GM18511 (cell line): Measurements from ENCODE around the gene CTU2.

Source experiments
- ATAC-seq: cut with Tn5 transposase; IDR thresholded peaks from one replicate; pipeline ENCODE4 v1.9.1; 2021; ENCODE audit warnings: mild to moderate bottlenecking, moderate library complexity; ENCODE audit not compliant: unreplicated experiment

Gene CTU2

GRCh38 chr16:88759245-88759975, 53.1 kb downstream of the CTU2 start:
- ATAC-seq = no peak

GRCh38 chr16:88759976-88760350, 53.7 kb downstream of the CTU2 start:
- ATAC-seq = no peak

- no peak for ATAC-seq
Measured at GRCh38 chr16:88760424-88761142, 54.3 kb downstream of the CTU2 start.

GRCh38 chr16:88761143-88761534, 54.8 kb downstream of the CTU2 start:
- ATAC-seq = no peak

- ATAC-seq = no peak
Measured at GRCh38 chr16:88761830-88762229, 55.5 kb downstream of the CTU2 start.

GRCh38 chr16:88762258-88762870, 56.1 kb downstream of the CTU2 start:
- ATAC-seq = no peak

GRCh38 chr16:88762941-88763340, 56.6 kb downstream of the CTU2 start:
- no peak for ATAC-seq

- ATAC-seq = no peak
Measured at GRCh38 chr16:88763502-88764053, 57.3 kb downstream of the CTU2 start.

GRCh38 chr16:88764080-88764479, 57.8 kb downstream of the CTU2 start:
- no peak for ATAC-seq

- no peak for ATAC-seq
Measured at GRCh38 chr16:88764913-88765349, 58.6 kb downstream of the CTU2 start.
